ENCODE results near the gene CDON.

The CDON gene

GRCh38 chr11:125941619-125942611 is 120.8 kb downstream of the CDON start:
- DNase-seq: no peak

- no peak for DNase-seq
Measured at GRCh38 chr11:125941267-125941618, 121.4 kb downstream of the CDON start.

GRCh38 chr11:125940145-125940544 is 122.5 kb downstream of the CDON start:
- no peak for DNase-seq

- DNase-seq: no peak
Measured at GRCh38 chr11:125939081-125939521, 123.6 kb downstream of the CDON start.

- DNase-seq: no peak
Measured at GRCh38 chr11:125938418-125938817, 124.2 kb downstream of the CDON start.

- DNase-seq: no peak
Measured at GRCh38 chr11:125935618-125936199, 127.0 kb downstream of the CDON start.

GRCh38 chr11:125935056-125935455 is 127.6 kb downstream of the CDON start:
- DNase-seq: no peak

GRCh38 chr11:125934473-125934872 is 128.2 kb downstream of the CDON start:
- no peak for DNase-seq

GRCh38 chr11:125933030-125933813 is 129.4 kb downstream of the CDON start:
- no peak for DNase-seq

GRCh38 chr11:125932301-125932700 is 130.4 kb downstream of the CDON start:
- no peak for DNase-seq

- DNase-seq: no peak
Measured at GRCh38 chr11:125931668-125932067, 131.0 kb downstream of the CDON start.

GRCh38 chr11:125931116-125931515 is 131.6 kb downstream of the CDON start:
- DNase-seq: no peak

- DNase-seq: no peak
Measured at GRCh38 chr11:125930076-125930450, 132.6 kb downstream of the CDON start.

- DNase-seq: no peak
Measured at GRCh38 chr11:125929445-125930075, 133.1 kb downstream of the CDON start.

- no peak for DNase-seq
Measured at GRCh38 chr11:125926682-125927081, 136.0 kb downstream of the CDON start.

- DNase-seq: no peak
Measured at GRCh38 chr11:125925804-125926203, 136.9 kb downstream of the CDON start.

GRCh38 chr11:125925247-125925740 is 137.4 kb downstream of the CDON start:
- no peak for DNase-seq

GRCh38 chr11:125924384-125925007 is 138.2 kb downstream of the CDON start:
- DNase-seq: no peak

GRCh38 chr11:125923633-125924032 is 139.0 kb downstream of the CDON start:
- DNase-seq: no peak

GRCh38 chr11:125923012-125923579 is 139.6 kb downstream of the CDON start:
- no peak for DNase-seq

- DNase-seq: no peak
Measured at GRCh38 chr11:125922156-125922555, 140.5 kb downstream of the CDON start.

- no peak for DNase-seq
Measured at GRCh38 chr11:125921042-125921441, 141.6 kb downstream of the CDON start.

Data from SIG-M5 (cell line).